GM21423 (cell line): Measurements from ENCODE around the gene C8G.

Experiments
- ATAC-seq: cut with Tn5 transposase; IDR thresholded peaks from one replicate; pipeline ENCODE4 v1.9.1; 2021; ENCODE audit warnings: mild to moderate bottlenecking, moderate library complexity; ENCODE audit not compliant: unreplicated experiment

C8G gene

DNA sequence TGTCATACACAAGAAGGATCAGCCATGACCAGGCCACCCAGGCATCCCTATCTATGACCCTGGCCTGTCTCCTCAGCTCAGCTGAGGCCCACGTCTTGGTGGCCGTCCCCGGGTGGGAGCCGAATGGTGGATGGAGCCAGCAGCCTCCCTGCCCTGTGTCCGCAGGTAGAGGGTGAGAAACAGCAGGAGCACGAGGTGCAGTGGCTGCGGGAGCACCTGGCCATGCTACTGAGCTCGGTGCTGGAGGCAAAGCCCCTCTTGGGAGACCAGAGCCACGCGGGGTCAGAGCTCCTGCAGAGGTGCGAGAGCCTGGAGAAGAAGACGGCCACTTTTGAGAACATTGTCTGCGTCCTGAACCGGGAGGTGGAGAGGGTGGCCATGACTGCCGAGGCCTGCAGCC lies 25.0 kb upstream of the C8G start:
- ATAC-seq, result no peak

DNA sequence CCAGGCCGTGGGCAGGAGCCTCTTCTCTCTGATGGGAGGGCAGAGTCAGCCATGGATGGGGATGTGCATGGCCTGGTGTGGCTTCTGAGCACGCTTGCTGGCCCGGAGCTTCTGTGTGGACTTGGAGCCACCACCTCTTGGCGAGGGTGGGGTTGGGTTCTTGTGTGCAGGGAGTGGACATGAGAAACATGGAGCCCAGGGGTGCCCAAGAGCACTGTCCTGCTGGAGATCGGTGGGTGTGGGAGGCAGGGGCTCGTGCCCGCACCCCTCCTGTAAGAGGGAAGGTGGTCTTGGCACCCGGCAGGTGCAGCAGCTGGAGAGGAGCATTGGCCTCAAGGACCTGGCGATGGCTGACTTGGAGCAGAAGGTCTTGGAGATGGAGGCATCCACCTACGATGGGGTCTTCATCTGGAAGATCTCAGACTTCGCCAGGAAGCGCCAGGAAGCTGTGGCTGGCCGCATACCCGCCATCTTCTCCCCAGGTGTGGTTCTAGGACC lies 24.3 kb upstream of the C8G start:
- no peak for ATAC-seq

DNA sequence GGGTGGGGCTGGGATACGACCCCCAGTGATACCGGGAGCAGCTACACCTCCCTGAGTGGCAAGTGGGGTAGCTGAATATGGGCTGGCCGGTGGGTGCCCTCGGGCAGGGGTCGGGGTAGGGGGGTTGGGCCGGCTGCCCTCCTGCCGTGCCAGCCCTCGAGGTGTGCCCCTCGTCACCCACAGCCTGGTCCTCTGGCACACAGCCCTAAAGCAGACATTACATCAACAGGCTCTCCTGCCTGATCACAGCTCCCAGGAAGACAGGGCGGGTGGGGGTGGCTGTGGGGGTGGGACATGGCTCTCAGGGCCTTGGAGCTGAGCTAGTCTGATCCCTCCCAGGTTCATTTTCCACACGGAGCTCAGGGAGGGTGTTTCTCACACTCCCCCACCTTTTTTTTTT lies 23.7 kb upstream of the C8G start:
- ATAC-seq, result no peak

DNA sequence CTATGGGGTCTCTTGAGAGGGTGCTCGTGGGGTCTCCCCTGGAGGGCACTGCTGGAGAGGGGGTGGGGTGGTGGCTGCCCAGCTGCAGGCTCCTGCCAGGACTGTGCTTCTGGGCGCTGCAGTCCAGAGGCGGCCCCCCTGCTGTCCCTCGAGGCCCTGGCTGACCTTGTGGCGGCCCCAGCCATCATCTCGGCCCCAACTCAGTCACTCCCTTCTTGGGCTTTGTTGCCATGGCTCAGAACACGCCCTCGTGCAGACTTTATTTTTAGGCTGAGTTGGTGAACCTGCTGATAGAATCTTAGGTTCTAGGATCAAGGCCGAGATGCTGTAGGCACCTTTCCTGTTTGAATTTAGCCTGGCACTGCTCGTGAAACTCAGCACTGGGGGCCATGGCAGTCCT lies 23.3 kb upstream of the C8G start:
- no peak for ATAC-seq

DNA sequence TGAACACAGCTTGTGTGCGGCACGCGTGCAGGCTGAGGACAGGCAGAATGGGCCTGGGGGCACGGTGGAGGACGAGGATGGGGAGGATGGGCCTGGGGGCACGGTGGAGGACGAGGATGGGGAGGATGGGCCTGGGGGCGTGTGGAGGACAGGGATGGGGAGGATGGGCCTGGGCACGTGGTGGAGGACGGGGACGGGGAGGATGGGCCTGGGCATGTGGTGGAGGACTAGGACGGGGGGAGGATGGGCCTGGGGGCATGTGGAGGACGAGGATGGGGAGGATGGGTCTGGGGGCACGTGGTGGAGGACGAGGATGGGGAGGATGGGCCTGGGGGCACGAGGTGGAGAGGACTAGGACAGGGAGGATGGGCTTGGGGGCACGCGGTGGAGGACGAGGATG lies 22.5 kb upstream of the C8G start:
- ATAC-seq, result no peak

DNA sequence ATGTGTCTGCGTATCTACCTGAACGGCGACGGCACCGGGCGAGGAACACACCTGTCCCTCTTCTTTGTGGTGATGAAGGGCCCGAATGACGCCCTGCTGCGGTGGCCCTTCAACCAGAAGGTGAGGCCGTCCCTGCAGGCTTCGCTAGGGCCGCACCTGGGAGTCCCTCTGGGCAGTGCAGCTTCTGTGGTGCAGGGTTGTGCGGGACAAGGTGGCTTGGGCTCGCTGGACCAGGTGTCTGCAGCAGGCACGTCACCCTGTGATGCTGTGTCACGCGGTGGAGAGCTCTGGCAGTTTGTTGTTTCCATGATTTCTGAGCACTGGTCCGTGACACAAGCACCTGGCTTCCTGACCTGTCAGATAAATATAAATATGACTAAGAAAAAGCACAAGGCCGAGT lies 21.2 kb upstream of the C8G start:
- no peak for ATAC-seq

DNA sequence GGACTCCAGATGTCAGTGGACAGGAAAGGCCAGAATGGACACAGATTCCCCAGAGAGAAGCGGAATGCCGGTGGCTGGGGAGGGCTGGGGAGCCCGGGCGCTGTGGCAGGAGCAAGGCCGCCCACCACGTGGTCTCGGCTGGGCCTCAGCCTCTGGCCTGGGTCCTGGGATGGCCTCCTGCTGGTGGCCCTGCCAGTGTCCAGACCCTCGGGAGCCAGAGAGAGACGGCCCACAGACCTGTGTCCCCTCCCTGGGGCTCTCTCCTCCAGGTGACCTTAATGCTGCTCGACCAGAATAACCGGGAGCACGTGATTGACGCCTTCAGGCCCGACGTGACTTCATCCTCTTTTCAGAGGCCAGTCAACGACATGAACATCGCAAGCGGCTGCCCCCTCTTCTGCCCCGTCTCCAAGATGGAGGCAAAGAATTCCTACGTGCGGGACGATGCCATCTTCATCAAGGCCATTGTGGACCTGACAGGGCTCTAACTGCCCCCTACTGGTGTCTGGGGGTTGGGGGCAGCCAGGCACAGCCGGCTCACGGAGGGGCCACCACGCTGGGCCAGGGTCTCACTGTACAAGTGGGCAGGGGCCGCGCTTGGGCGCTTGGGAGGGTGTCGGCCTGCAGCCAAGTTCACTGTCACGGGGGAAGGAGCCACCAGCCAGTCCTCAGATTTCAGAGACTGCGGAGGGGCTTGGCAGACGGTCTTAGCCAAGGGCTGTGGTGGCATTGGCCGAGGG lies 19.5 kb upstream of the C8G start:
- ATAC-seq, result no peak

DNA sequence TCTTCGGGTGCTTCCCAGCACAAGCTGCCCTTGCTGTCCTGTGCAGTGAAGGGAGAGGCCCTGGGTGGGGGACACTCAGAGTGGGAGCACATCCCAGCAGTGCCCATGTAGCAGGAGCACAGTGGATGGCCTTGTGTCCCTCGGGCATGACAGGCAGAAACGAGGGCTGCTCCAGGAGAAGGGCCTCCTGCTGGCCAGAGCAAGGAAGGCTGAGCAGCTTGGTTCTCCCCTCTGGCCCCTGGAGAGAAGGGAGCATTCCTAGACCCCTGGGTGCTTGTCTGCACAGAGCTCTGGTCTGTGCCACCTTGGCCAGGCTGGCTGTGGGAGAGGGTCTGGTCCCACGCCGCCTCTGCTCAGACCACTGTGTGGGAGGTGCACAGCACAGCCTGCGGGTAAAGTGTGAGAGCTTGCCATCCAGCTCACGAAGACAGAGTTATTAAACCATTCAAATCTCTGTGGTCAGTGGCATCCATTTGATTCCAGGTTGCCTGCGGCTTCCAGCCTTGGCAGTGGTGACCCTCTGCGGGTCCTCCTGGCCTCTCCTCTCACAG lies 18.8 kb upstream of the C8G start:
- no peak for ATAC-seq

DNA sequence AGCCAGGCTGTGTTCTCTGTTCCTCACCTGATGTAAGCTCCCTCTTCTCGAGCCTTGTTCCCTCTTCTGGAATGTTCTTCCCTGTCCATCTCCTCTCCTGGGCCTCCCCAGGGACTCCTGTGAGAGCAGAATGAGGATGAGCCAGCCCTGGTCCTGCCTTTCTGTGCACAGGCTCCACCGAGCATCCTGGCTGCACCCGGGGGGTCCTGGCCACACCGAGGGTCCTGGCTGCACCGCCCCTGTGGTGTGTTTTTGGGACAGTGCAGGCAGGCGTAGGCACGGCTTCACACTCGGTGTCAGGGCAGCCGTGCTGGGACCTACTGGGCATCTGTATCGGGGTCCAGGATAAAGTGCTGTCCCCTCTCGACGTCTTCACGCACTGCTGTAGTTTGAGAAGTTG lies 18.3 kb upstream of the C8G start:
- no peak for ATAC-seq

DNA sequence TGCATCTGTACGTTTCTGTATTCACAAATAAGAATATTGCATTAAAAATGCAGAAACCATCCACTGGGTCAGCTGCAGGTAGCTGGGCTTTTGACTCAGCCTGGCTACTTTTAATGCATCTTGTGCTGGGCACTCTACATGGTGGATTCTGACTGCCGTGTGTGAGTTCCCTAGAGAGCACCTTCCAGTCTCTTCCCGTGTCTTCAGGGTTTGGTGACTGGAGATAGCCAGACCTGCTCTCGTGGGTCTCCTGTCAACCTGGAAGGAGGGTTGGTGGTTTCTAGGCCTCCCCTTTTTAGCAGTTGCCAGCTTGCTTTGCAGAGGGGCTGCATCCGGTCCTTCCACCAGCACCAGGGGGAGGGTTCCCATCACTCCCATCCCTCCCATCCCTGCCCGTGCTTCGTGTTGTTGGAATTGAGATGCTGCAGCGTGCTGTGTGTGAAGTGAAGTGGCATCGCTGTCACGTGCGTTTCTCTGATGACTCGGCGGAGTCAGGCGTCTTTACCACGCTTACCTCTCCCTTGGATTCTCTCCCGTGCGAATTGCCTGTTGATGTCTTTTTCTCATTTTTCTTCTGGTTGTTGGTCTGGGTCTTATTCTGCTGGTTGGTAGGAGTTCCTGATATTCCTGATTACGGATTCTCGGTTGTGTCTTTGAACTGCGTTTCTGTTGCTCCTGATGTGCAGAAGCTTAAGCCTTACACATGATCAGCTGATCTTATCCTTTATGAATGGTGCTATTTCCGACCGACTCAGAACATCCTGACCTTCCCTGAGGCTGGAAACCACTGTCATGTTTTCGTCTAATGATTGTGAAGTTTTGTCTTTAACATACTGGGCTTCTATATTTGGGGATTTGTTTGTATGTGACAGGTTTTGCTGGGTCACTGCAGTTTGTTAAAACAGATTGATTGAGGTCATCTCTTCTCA lies 17.4 kb upstream of the C8G start:
- no peak for ATAC-seq

DNA sequence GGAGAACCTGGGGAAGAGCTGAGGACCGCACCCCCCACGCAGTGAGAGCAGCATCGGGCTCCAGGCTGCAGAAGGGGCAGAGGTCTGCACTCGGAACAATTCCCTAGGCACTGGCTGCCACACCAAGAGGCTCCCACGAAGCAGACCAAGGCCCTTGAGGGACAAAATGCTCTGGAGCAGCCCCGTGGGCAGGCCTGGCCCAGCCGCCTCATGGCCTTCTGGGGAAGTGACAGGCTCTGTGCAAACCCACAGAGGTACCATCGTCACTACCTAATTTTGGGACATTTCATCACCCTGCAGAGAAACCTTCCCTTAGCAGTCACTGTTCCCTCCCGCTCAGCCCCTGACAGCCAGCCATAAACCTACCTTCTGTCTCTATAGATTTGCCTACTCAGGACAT lies 16.5 kb upstream of the C8G start:
- ATAC-seq, result no peak

DNA sequence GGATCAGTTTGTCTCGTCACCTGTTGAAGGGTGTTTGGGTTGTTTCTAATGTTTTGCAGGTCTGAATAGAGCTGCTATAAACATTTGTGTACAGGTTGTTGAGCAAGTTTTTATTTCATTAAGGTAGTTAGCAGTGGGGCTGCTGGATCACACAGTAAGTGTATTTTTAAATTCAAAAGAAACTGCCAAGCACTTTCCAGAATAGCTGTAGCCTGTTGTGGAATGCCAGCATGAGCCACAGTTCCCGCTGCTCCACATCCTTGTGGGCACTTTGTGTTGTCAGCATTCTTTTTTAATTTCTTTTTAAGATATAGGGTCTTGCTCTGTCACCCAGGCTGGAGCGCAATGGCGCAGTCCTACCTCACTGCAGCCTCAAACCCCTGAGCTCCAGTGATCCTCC lies 15.0 kb upstream of the C8G start:
- no peak for ATAC-seq

DNA sequence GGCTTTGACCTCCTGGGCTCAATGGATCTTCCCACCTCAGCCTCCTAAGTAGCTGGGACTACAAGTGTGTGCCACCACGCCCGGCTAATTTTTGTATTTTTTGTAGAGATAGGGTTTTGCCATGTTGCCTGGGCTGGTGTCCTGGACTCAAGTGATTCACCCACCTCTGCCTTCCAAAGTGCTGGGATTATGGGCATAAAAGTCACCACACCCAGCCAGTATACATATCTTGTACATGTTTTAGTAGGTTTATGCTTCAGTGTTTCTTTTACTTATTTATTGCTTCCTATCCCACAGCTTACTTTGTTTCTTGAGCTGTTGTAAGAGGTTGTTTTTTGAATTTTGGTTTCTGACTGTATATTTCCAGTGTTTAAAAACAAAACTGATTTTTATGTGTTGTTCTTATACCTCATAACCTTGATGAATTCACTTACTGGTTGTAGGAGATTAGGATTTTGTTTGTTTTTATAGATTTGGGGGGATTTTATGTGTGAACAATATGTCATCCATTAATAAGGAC lies 13.4 kb upstream of the C8G start:
- no peak for ATAC-seq

DNA sequence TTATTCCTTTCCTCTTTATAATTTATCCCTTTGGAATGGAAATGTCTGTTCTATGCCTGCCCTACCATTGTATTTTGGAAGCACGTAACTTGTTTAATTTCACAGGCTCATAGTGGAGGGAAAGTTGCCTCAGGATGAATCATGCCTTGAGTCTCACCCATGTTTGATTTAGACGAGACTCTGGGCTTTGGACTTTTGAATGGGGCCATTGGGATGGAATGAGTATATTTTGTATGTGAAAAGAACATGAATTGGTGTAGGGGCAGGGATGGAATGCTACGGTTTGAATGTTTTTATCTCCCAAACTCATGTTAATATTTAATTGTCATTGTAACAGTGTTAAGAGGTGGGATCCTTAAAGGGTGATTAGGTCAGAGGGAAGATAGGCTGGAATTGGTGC lies 10.8 kb upstream of the C8G start:
- ATAC-seq, result no peak

DNA sequence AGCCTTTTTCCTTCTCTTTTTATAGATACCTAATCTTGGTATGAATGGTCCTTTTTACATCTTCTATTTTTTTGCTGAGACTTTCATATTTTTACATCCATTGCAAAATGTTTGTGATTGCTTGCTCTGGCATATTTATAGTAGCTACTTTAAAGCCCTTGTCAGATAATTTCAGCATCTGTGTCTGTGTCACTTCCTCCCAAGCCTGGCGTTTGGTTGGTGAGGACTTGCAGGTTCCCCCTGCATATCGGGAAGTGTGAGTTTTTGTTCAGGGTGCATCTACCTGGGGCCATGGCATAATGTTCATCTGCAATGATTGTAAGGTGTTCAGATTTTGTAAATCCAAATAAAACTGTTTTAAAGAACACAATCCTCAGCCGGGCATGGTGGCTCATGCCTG lies 9.4 kb upstream of the C8G start:
- no peak for ATAC-seq

DNA sequence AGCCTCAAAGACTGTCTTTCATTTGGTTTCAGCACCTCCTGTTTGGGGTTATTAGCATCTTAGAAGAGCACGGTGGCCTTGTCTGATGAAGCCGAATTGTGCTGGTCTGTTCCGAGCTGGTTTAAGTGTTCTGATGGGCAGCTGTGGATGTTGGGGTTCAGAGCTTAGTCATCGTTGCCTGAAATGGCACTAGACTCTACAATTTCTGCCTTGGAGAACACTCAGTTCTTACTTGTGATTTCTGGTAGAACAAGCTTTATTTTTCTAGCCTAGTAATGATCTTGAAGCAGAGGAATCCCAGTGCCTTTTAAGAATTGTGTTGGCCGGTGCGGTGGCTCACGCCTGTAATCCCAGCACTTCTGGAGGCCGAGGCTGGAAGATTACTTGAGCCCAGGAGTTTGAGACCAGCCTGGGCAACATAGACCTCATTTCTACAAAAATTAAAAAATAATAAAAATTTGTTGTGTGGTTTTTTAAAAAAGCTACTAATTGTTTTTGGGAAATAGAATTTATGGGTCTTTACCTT lies 8.3 kb upstream of the C8G start:
- no peak for ATAC-seq

DNA sequence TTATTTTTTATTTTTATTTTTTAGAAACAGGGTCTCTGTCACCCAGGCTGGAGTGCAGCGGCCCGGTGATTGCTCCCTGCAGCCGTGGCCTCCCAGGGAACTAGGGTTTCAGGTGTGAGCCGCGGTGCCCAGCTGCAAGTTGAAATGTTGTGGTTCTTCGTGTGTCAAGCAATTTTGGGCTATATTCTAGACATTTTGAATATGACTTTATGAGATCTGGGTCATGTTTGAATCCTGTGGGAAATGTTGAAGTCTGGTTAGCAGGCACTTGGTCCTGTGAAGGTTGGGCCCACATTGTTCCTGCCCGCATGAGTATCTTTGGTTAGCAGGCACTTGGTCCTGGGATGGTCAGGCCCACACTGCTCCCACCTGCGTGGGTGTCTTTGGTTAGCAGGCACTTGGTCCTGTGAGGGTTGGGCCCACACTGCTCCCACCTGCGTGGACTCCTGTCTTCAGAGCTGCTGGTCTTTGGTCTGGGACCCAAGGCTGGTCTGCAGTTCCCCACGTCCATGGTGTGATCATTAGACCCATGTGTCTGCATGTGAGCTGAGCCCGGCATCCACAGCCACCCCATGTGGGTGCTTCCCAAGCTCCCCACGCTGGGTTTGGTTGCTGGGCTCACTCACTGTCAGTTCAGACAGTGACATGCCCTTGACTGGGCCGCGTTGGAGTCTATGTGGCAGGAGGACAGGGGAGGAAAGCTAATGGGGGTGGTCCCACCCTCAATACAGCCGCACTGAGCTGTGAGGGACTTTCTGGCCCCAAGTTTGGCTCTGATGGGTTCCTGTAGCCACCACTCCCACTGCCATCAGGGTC lies 7.6 kb upstream of the C8G start:
- no peak for ATAC-seq

DNA sequence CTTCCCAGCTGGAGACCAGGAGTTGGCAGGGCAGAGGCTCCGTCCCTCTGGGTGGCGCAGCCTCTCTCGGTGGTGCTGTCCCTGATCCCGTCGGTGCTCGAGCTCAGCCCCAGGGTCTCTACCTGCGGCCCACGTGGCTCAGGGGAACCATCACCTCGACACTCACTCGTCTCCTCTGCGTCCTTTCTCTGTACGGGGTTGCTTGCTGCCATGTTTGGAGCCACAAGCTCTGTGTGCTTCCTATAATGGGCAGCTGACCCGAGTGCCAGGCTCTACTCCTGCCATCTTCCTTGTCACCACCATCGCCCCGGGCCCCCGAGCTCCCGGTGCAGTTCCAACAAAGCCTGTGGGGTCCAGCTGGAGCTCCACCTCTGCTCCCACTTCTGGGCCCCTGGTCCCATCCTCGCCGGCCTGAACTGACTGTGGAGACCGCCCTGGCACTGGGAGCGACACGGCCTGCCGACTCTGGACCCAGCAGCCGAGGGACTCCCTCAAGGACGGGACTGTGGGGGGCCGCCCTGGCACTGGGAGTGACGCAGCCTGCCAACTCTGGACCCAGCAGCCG lies 5.5 kb upstream of the C8G start:
- no peak for ATAC-seq

DNA sequence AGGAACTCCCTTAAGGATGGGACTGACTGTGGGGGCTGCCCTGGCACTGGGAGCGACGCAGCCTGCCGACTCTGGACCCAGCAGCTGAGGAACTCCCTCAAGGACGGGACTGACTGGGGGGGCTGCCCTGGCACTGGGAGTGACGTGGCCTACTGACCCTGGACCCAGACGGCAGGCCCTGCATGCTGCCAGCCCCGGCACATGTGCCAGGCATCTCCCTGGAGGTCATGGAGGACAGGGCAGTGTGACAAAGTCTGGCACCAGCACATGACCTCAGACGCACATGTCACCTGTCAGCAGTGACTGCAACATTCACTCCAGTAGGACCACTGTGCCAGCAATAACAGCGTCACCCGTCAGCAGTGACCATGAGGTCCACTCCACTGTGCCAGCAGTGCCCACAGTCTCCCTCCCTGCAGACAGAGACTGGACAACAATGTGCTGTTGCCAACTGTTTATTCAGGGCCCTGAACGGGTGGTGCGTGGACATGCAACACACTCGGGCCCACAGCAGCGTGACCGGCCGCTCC lies 5.0 kb upstream of the C8G start:
- ATAC-seq, result no peak
